Activated CD8-positive, alpha-beta T cell treated with anti-CD3 and anti-CD28 coated beads, Interleukin-2, amount 10 ng/mL, durations not matched to agents 7 days and 5 days (primary cell): ENCODE results near the gene WBP1. TPM values are rescaled to one million over a fixed set of nuclear protein-coding genes. Genes with fewer than 3 reads are reported as not detected.
"Not testable (repeated sequence)": the region's sequence is repeated elsewhere in the genome, so short reads cannot be mapped to it uniquely, and the experiment has no call there.

Source experiments
- ATAC-seq: fragments of 150-1000 bp; cut with Tn5 transposase; one replicate; pipeline ENCODE4 v1.10.0; 2021; ENCODE audit warnings: moderate library complexity
- CTCF ChIA-PET: fragments of 350-600 bp; sonication (Branson Sonifier 250); formaldehyde crosslinking; loops from one replicate; lab custom pipeline; 2021; ENCODE audit warnings: antibody characterized with exemption; lab: Charles Lee
- POLR2A ChIA-PET: fragments of 350-600 bp; sonication (Branson Sonifier 250); formaldehyde crosslinking; loops from one replicate; lab custom pipeline; 2021; ENCODE audit warnings: antibody characterized with exemption; lab: Charles Lee
- DNase-seq: peaks from one replicate; pipeline ENCODE4 v3.0.0-alpha.2; 2020
- H3K27ac Mint-ChIP-seq: one replicate; pipeline ENCODE4 v1.8.0; 2021; ENCODE audit warnings: mild to moderate bottlenecking, mixed read lengths
- H3K27me3 Mint-ChIP-seq: one replicate; pipeline ENCODE4 v1.8.0; 2021; ENCODE audit warnings: low read depth, mixed read lengths
- H3K36me3 Mint-ChIP-seq: one replicate; pipeline ENCODE4 v1.8.0; 2021; ENCODE audit warnings: low read depth, mixed read lengths
- H3K4me1 Mint-ChIP-seq: one replicate; pipeline ENCODE4 v1.8.0; 2021; ENCODE audit warnings: low read depth, mixed read lengths
- H3K4me3 Mint-ChIP-seq: one replicate; pipeline ENCODE4 v1.8.0; 2021; ENCODE audit warnings: mild to moderate bottlenecking, mixed read lengths
- H3K9me3 Mint-ChIP-seq: one replicate; pipeline ENCODE4 v1.8.0; 2022; ENCODE audit warnings: mixed read lengths; ENCODE audit not compliant: insufficient read depth
- total RNA-seq, 2 experiments: library from RNA; stranded (reverse); gene quantifications; one replicate each; pipeline ENCODE4 v1.2.3, GENCODE V29; 2021

WBP1 gene
- total RNA-seq, 2 experiments from 2014 or later, result 34.0 to 34.3 TPM

DNA sequence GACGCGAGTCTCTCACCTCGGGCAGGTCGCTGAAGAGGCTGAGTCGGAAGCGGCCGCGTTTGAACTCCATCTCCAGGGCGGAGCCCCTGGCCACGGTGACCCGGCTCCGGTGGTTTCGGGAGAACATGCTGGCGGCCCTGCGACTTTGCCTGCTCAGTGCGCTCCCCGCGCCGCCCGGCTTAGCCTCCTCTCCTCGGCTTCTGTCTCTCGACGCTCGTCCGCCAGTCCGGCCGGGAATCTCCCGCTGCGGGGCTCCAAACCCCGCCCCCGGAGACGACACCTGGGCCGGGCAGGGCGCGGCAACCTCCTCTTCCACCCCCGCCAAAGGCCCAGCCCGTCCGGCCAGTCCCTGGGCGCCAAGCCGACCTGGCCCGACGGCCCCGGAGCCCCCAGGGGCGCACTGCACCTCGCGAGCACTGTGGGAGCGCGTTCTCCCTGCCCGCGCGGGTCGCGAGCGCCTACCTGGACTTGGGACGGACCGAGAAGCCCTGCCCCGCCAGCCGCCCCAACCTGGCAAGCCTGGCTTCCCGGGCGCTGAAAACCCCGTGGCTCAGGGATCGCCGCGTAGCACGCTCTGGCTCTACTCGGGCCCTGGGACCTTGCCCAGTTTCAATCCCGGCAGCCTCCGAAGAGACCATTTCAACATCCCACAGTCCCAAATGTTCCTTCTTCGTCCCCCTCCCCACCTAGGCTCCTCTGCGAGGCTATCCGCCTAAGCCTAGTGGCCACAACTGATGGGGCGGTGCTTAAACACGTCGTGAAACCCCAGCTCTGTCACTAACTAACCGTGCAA lies 16.4 kb upstream of the WBP1 start, which contains the start of gene RTKN:
RTKN (minus strand) TSS at position 248 of the 793 bp plus-strand sequence; CDS start at position 127, 121 bp downstream.
- ChIA-PET CTCF (interaction anchor here (0.9 kb wide), 1 partner anchor 10 kb away, joined by 3 read pairs; no protein-coding TSS in a partner anchor), POLR2A (interaction anchor here (0.6 kb wide), 1 partner anchor 40 kb away, joined by 3 read pairs; no protein-coding TSS in a partner anchor)
- peak; percentile 57 for ATAC-seq
- peak within 1 kb of the TSS; percentile 14 for H3K27ac Mint-ChIP-seq
- peak; percentile 43 for DNase-seq
- H3K36me3 Mint-ChIP-seq, result no peaks in the 10 kb centered on the region
- peaks cover 16% of the 10 kb centered on the region for H3K4me1 Mint-ChIP-seq
- H3K9me3 Mint-ChIP-seq, result no peaks in the 10 kb centered on the region
- peaks cover 42% of the 10 kb centered on the region for H3K27me3 Mint-ChIP-seq
- H3K4me3 Mint-ChIP-seq, result peak within 1 kb of the TSS; percentile 57

DNA sequence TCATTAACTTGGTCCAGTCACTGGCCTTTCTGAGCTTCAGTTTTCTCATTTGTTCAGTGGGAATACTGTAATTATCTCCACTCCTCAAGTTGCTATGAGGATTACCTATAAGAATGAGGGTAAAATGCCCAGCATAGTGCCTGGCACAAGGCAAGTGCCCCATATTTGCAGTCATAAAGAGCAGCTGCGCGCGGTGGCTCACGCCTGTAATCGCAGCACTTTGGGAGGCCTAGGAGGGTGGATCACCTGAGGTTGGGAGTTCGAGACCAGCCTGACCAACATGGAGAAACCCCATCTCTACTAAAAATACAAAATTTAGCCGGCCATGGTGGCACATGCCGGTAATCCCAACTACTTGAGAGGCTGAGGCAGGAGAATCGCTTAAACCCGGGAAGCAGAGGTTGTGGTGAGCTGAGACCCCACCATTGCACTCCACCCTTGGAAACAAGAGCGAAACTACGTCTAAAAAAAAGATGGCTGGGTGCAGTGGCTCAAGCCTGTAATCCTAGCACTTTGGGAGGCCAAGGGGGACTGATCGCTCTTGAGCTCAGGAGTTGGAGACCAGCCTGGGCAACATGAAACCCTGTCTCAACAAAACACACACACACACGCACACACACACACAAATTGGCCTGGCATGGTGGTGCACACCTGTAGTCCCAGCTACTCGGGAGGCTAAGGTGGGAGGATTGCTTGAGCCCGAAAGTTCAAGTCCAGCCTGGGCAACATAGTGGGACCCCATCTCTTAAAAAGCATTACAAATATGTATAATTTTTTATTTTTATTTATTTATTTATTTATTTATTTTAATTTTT lies 15.5 kb upstream of the WBP1 start:
- H3K9me3 Mint-ChIP-seq, H3K27ac Mint-ChIP-seq, H3K36me3 Mint-ChIP-seq, DNase-seq, ATAC-seq: not testable (repeated sequence)
- peaks cover 11% of the 10 kb centered on the region for H3K4me1 Mint-ChIP-seq
- ChIA-PET CTCF (interaction anchor here (0.9 to 1.2 kb wide), 2 partner anchors 9 to 43 kb away, joined by 3 read pairs; no protein-coding TSS in a partner anchor), POLR2A (interaction anchor here (1.0 kb wide), 1 partner anchor 11 kb away, joined by 3 read pairs; no protein-coding TSS in a partner anchor)
- H3K27me3 Mint-ChIP-seq, result peaks cover 44% of the 10 kb centered on the region
- H3K4me3 Mint-ChIP-seq, result peak overlapping the region; percentile 57

DNA sequence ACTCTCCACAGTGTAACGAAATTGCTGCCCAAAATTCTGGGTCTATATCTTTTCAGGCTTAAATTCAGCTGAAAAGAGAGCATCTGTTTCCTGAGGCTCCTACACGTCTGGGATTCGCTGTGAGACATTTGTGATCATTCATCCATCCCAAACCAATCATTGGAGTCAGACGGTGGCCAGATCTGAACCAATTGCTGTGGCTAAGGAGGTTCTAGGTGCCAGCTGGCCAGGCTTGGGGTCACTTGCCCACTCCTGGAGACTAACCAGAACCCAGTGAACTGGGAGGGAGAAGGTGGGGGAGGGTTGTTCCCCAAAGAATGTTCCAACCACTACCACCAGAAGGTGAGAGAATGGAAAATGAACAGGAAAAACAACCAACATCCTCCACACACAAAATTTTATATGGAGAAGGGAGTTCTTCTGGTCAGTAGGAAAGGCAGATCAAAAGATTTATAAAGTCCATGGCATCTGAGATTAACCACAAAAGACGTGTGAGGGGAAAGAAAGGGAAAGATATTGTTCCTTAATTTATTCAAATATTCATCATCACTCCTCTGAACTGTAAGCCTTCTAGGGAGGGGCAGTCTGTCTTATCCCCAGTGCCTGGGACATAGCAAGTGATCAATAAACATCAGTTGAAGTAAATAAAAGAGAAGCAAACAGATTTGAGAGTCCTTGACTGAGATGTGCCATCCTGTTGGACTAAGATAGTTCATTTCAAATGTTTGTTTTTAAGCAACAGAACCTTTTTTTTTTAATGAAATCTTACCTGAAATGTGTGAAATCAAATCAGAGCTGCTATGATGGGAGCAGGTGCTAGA lies 13.5 kb upstream of the WBP1 start:
- Mint-ChIP-seq H3K27me3 (peaks cover 29% of the 10 kb centered on the region), H3K4me3 (no peak overlapping the region), H3K4me1 (peaks cover 11% of the 10 kb centered on the region), H3K36me3 (no peaks in the 10 kb centered on the region), H3K9me3 (no peaks in the 10 kb centered on the region), H3K27ac (no peak overlapping the region)
- DNase-seq, result no peak
- POLR2A ChIA-PET, result interaction anchor here (1.0 kb wide), 1 partner anchor 15 kb away, joined by 3 read pairs; no protein-coding TSS in a partner anchor
- ATAC-seq, result no peak
- CTCF ChIA-PET, result interaction anchor here (0.6 to 1.4 kb wide), 4 partner anchors 10 to 53 kb away, joined by 3 read pairs; partner anchors contain the start of gene INO80B

DNA sequence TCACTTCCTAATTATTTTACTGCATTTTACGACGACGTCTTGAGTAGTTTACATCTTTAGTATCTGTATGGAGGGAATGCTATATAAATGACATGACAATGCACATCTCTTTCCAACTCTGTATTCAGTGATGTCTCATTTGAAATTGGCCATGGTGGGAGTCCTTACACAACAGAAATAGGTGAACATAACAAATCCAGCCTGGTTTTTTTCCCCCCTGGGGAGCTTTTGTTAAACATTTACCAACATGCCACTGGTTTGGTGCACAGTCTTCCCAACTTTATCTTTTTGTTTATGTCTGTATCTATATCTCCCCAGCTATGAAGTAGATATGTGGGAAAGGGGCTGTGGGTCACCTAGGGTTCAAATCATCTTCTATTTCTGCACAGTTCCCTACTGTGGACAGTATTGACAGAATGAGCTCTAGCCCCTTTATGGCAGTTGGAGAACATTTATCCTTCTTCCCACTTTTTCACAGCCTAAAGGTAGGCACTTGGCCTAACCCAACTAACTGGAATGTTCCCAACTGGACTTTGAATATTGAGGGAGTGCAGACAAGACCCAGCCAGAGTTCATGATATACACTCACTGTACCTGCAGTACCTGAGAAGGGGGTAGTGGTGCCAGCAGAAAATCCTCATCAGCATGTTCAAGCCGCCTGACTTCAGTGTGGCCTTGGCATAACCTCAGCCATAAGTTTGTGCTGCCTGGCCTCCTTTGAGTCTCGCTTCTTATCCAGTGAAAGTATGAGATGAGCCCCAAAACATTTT lies 10.8 kb upstream of the WBP1 start:
- H3K36me3 Mint-ChIP-seq, result no peaks in the 10 kb centered on the region
- H3K4me1 Mint-ChIP-seq, result peaks cover 3% of the 10 kb centered on the region
- no peak overlapping the region for H3K27ac Mint-ChIP-seq
- H3K4me3 Mint-ChIP-seq, result no peak overlapping the region
- POLR2A ChIA-PET, result interaction anchor here (1.0 kb wide), 1 partner anchor 26 kb away, joined by 3 read pairs; the partner anchor contains the start of gene C2orf81
- no peaks in the 10 kb centered on the region for H3K9me3 Mint-ChIP-seq
- DNase-seq, result no peak
- CTCF ChIA-PET, result interaction anchor here (0.6 kb wide), 1 partner anchor 619 kb away, joined by 3 read pairs; the partner anchor contains the start of gene STAMBP
- no peak for ATAC-seq
- peaks cover 17% of the 10 kb centered on the region for H3K27me3 Mint-ChIP-seq

DNA sequence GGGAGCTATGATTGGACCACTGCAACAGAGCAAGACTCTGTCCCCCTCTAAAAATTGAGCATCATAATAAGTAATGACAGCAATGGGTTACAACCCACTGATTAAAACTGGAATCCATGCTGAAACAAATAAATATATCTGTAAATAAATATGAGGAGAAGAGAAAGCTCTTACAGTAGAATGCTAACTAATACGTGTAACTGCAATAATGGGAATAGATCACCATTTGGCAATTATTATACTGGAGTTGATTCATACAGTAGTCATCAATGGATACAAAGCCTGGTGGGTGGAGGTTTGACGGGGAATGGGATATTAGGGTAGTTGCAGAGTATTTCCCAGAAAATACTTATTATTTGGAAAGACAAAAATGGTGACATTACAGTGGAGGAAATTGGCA lies 9.5 kb upstream of the WBP1 start:
- DNase-seq, result no peak
- H3K36me3 Mint-ChIP-seq, result no peaks in the 10 kb centered on the region
- no peak overlapping the region for H3K4me3 Mint-ChIP-seq
- H3K27me3 Mint-ChIP-seq, result peaks cover 16% of the 10 kb centered on the region
- H3K9me3 Mint-ChIP-seq, result no peaks in the 10 kb centered on the region
- H3K4me1 Mint-ChIP-seq, result peaks cover 15% of the 10 kb centered on the region
- ChIA-PET CTCF (interaction anchor here (1.2 kb wide), 1 partner anchor 96 kb away, joined by 3 read pairs; no protein-coding TSS in a partner anchor), POLR2A (interaction anchor here (0.8 kb wide), 1 partner anchor 10 kb away, joined by 3 read pairs; the partner anchor contains the start of gene WBP1)
- ATAC-seq, result no peak
- H3K27ac Mint-ChIP-seq, result no peak overlapping the region

DNA sequence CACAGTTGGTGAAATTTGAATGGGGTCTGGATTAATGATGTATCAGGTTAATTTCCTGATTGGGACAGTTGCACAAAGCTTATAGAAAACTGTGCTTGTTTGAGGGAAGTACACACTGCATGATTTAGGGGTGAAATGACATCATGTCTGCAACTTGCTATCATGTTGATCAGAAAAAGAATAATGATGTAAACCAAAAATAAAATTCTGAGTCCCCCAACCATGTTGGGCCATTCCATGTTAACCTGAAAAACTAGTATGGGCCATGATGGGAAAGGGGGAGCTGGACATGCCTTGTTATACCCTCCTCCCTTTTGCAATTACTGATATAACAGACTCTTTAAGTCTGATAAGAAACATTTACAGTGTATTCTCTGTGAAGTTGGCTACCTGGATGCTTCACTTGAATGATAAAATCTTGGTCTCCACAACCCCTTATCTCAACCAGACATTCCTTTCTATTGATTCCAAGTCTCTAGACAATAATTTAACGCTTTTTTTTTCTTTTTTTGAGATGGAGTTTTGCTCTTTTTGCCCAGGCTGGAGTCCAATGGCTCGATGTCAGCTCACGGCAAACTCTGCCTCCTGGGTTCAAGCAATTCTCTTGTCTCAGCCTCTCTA lies 7.6 kb upstream of the WBP1 start:
- CTCF ChIA-PET, result no interaction called here
- Mint-ChIP-seq H3K4me1 (peaks cover 30% of the 10 kb centered on the region), H3K27me3 (peaks cover 2% of the 10 kb centered on the region), H3K9me3 (no peaks in the 10 kb centered on the region), H3K27ac (no peak overlapping the region), H3K4me3 (no peak overlapping the region), H3K36me3 (peaks cover 7% of the 10 kb centered on the region)
- DNase-seq (no peak), ATAC-seq (no peak)
- POLR2A ChIA-PET, result interaction anchor here (1.2 kb wide), 1 partner anchor 8 kb away, joined by 3 read pairs; the partner anchor contains the start of gene WBP1

DNA sequence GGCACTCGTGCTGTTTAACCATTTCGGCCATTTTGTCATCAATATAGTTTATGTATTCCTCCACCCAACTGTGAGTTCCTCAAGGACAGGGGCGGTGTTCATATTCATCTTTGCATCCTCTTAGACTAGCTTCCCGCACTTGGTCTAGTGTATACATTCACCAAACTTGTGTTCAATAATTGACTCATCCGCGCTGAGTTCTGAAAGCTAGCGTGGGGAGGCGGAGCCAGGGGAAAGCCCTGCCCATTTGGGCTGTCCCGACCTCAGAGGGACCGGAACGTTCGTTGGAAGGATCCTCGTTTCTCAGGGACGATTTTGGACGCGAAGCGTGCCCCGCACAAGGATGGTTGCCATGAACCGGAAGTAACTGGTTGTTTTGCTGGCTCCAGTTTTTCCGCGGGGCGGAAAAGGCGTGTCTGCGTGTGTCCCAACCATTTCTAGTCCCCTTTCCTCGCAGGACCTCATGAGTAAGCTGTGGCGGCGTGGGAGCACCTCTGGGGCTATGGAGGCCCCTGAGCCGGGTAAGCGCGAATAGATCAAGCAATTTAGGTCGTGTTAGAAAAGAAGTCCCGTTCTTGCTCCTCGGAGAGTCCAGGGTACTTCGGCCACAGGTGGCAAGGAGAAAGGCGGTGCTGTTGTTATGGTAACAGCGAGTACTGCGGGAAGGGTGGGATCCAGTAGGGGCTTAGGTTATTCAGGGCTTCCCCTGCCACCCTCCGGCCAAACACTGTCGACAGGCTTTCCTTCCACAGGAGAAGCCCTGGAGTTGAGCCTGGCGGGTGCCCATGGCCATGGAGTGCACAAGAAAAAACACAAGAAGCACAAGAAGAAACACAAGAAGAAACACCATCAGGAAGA lies 3.4 kb upstream of the WBP1 start, which contains the start of gene INO80B:
INO80B (plus strand) TSS at position 434 of the 858 bp plus-strand sequence; CDS start at position 464, 30 bp downstream.
- peaks cover 20% of the 10 kb centered on the region for H3K36me3 Mint-ChIP-seq
- ATAC-seq, result peak; percentile 43
- peak within 1 kb of the TSS; percentile 86 for H3K27ac Mint-ChIP-seq
- no peaks in the 10 kb centered on the region for H3K9me3 Mint-ChIP-seq
- CTCF ChIA-PET, result interaction anchor here (0.8 to 3.9 kb wide), 10 partner anchors 10 to 718 kb away, joined by 3 to 25 read pairs (median 5); partner anchors contain the start of genes AUP1, C2orf81, CCDC142 and HTRA2
- H3K27me3 Mint-ChIP-seq, result no peaks in the 10 kb centered on the region
- POLR2A ChIA-PET, result interaction anchor here (0.5 to 3.8 kb wide), 12 partner anchors 13 to 718 kb away, joined by 3 to 20 read pairs (median 4); partner anchors contain the start of genes AUP1, C2orf81, CCDC142 and HTRA2
- peak; percentile 97 for DNase-seq
- peak within 1 kb of the TSS; percentile 99 for H3K4me3 Mint-ChIP-seq
- peaks cover 57% of the 10 kb centered on the region for H3K4me1 Mint-ChIP-seq

DNA sequence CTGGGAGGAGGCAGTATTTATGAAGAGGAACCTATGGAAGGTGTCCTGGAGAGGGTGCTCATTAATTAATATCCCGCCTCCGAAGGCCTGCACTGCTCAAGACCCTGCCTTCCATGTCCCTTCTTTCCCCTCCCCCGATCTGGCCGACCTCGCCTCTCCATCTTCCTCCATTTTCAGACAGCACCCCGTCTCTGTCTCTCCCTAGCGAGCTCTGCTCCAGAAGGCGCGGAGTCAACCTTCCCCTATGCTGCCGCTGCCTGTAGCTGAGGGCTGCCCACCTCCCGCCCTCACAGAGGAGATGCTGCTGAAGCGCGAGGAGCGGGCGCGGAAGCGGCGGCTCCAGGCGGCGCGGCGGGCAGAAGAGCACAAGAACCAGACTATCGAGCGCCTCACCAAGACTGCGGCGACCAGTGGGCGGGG lies 1.1 kb upstream of the WBP1 start:
- no peaks in the 10 kb centered on the region for H3K27me3 Mint-ChIP-seq
- peaks cover 64% of the 10 kb centered on the region for H3K4me1 Mint-ChIP-seq
- peak overlapping the region; percentile 98 for H3K27ac Mint-ChIP-seq
- DNase-seq, result no peak
- H3K9me3 Mint-ChIP-seq, result no peaks in the 10 kb centered on the region
- POLR2A ChIA-PET, result interaction anchor here (0.8 to 3.1 kb wide), 8 partner anchors 9 to 279 kb away, joined by 3 to 33 read pairs (median 5); partner anchors contain the start of genes AUP1, CCDC142, HTRA2 and MOB1A
- peaks cover 29% of the 10 kb centered on the region for H3K36me3 Mint-ChIP-seq
- H3K4me3 Mint-ChIP-seq, result peak overlapping the region; percentile 99
- CTCF ChIA-PET, result interaction anchor here (0.7 to 3.9 kb wide), 13 partner anchors 16 to 1228 kb away, joined by 3 to 29 read pairs (median 4); partner anchors contain the start of genes AUP1, C2orf81, CCDC142 and HTRA2
- no peak for ATAC-seq
